ENCODE measurements around the gene NCAPD2.
A peak's percentile ranks its signal among the peaks of the same experiment; 100 is the strongest.

NCAPD2 gene

GRCh38 chr12:6533653-6533922, 39.7 kb downstream of the NCAPD2 start (continued):
- TF ChIP-seq ZNF791 (tag by site-specific recombination; IDR thresholded peaks at IDR 0.05) (no peak), ZNF426 (tag by site-specific recombination; IDR thresholded peaks at IDR 0.05) (no peak), SETDB1 (IDR thresholded peaks at IDR 0.05; ENCODE audit: insufficient read length, low read length) (no peak), ZNF704 (tag by site-specific recombination; IDR thresholded peaks at IDR 0.05) (no peak), ZNF777 (tag by site-specific recombination; IDR thresholded peaks at IDR 0.05; ENCODE audit: borderline replicate concordance) (no peak), GLI4 (tag by site-specific recombination; IDR thresholded peaks at IDR 0.05) (no peak), ZNF571 (tag by site-specific recombination; IDR thresholded peaks at IDR 0.05) (no peak), ZFP37 (tag by site-specific recombination; IDR thresholded peaks at IDR 0.05) (no peak), ZNF148 (tag by site-specific recombination; IDR thresholded peaks at IDR 0.05; ENCODE audit: borderline replicate concordance) (0 out of 2 replicates have a peak, but pooled peaks have one; percentile 39), ZSCAN18 (tag by site-specific recombination; IDR thresholded peaks at IDR 0.05) (no peak), ZNF433 (tag by site-specific recombination; IDR thresholded peaks at IDR 0.05; ENCODE audit: low read depth) (no peak), PRDM4 (tag by site-specific recombination; IDR thresholded peaks at IDR 0.05) (peak; percentile 6; the same call in 1 of the 2 replicates), ZNF140 (tag by site-specific recombination; IDR thresholded peaks at IDR 0.05) (no peak), ZNF112 (tag by site-specific recombination; IDR thresholded peaks at IDR 0.05) (no peak), WT1 (tag by site-specific recombination; IDR thresholded peaks at IDR 0.05) (no peak), ZNF670 (tag by site-specific recombination; IDR thresholded peaks at IDR 0.05; ENCODE audit: low read depth) (no peak), HOXD13 (CRISPR knock-in tag; IDR thresholded peaks at IDR 0.05; ENCODE audit: borderline replicate concordance) (no peak), ZNF488 (tag by site-specific recombination; IDR thresholded peaks at IDR 0.05) (no peak), SP2 (tag by site-specific recombination; IDR thresholded peaks at IDR 0.05) (no peak), ZNF843 (tag by site-specific recombination; IDR thresholded peaks at IDR 0.05) (no peak), GLI2 (tag by site-specific recombination; IDR thresholded peaks at IDR 0.05; ENCODE audit: borderline replicate concordance, low read depth) (no peak), ZNF449 (tag by site-specific recombination; IDR thresholded peaks at IDR 0.05) (no peak), ZNF10 (tag by site-specific recombination; IDR thresholded peaks at IDR 0.05) (no peak), ATF2 (tag by site-specific recombination; IDR thresholded peaks at IDR 0.05; ENCODE audit: low read depth) (no peak), KLF10 (tag by site-specific recombination; IDR thresholded peaks at IDR 0.05) (no peak), ZNF626 (tag by site-specific recombination; IDR thresholded peaks at IDR 0.05) (no peak), GLIS1 (tag by site-specific recombination; IDR thresholded peaks at IDR 0.05) (peak; percentile 97), KLF1 (tag by site-specific recombination; IDR thresholded peaks at IDR 0.05) (no peak), ZNF292 (tag by site-specific recombination; IDR thresholded peaks at IDR 0.05; ENCODE audit: borderline replicate concordance, low read depth) (no peak), SALL2 (tag by site-specific recombination; IDR thresholded peaks at IDR 0.05; ENCODE audit: borderline replicate concordance) (no peak), GLIS2 (tag by site-specific recombination; IDR thresholded peaks at IDR 0.05) (peak; percentile 56)
